HG03354 (cell line): ENCODE results near the gene PREB.

Experiments
- ATAC-seq: cut with Tn5 transposase; IDR thresholded peaks from one replicate; pipeline ENCODE4 v1.9.1; 2021; ENCODE audit warnings: mild to moderate bottlenecking; ENCODE audit not compliant: unreplicated experiment, poor library complexity, severe bottlenecking

The PREB gene

GRCh38 chr2:27154488-27154887, 20.1 kb upstream of the PREB start:
- no peak for ATAC-seq

- ATAC-seq = no peak
Observed at GRCh38 chr2:27152796-27153464, 18.5 kb upstream of the PREB start.

- ATAC-seq = no peak
Observed at GRCh38 chr2:27152102-27152795, 17.8 kb upstream of the PREB start.

GRCh38 chr2:27150639-27151230, 16.3 kb upstream of the PREB start:
- no peak for ATAC-seq

GRCh38 chr2:27149570-27150405, 15.4 kb upstream of the PREB start:
- ATAC-seq = no peak

- no peak for ATAC-seq
Observed at GRCh38 chr2:27148801-27149439, 14.5 kb upstream of the PREB start, which contains the start of gene TCF23. Gene TCF23 (plus strand): TSS chr2:27149004. CDS start chr2:27149134, 130 bp downstream.

GRCh38 chr2:27147935-27148334, 13.5 kb upstream of the PREB start:
- no peak for ATAC-seq

GRCh38 chr2:27145682-27146081, 11.2 kb upstream of the PREB start:
- no peak for ATAC-seq

GRCh38 chr2:27143285-27143684, 8.8 kb upstream of the PREB start:
- no peak for ATAC-seq

- ATAC-seq = no peak
Observed at GRCh38 chr2:27139310-27139709, 4.9 kb upstream of the PREB start, which contains the start of gene PRR30. Gene PRR30 (minus strand): TSS chr2:27139410. CDS start chr2:27138329, 1,081 bp downstream.

- ATAC-seq = no peak
Observed at GRCh38 chr2:27138111-27138510, 3.7 kb upstream of the PREB start.

GRCh38 chr2:27137322-27137935, 3.0 kb upstream of the PREB start:
- ATAC-seq = no peak

- ATAC-seq = no peak
Observed at GRCh38 chr2:27136751-27137150, 2.3 kb upstream of the PREB start.

- no peak for ATAC-seq
Observed at GRCh38 chr2:27135478-27135955, 1.1 kb upstream of the PREB start.

GRCh38 chr2:27134781-27135477, 493 bp upstream of the PREB start:
- ATAC-seq = no peak

GRCh38 chr2:27133195-27133875, 1.1 kb downstream of the PREB start:
- ATAC-seq = no peak

- no peak for ATAC-seq
Observed at GRCh38 chr2:27131429-27131828, 3.0 kb downstream of the PREB start.

GRCh38 chr2:27130396-27130795, 4.0 kb downstream of the PREB start:
- ATAC-seq = no peak
